Measurements from ENCODE around the gene MARVELD1.
"Not testable (repeated sequence)": the region's sequence is repeated elsewhere in the genome, so short reads cannot be mapped to it uniquely, and the experiment has no call there.

The MARVELD1 gene

GRCh38 chr10:97713339-97713825 is at the start of gene MARVELD1:
TSS of gene MARVELD1 (plus strand) at chr10:97713730. CDS start at chr10:97713877, 147 bp downstream.
- peak; percentile 27 to 37 for DNase-seq

GRCh38 chr10:97664282-97664850 is 49.2 kb upstream of the MARVELD1 start:
- DNase-seq = no peak

GRCh38 chr10:97666992-97667391 is 46.5 kb upstream of the MARVELD1 start:
- no peak for DNase-seq

- no peak for DNase-seq
Observed at GRCh38 chr10:97667463-97667862, 46.1 kb upstream of the MARVELD1 start.

- no peak for DNase-seq
Observed at GRCh38 chr10:97669571-97669970, 44.0 kb upstream of the MARVELD1 start.

- peak; percentile 37 to 40 for DNase-seq
Observed at GRCh38 chr10:97673736-97674525, 39.6 kb upstream of the MARVELD1 start.

- no peak for DNase-seq
Observed at GRCh38 chr10:97675222-97675621, 38.3 kb upstream of the MARVELD1 start.

- peak; percentile 38 to 53 for DNase-seq
Observed at GRCh38 chr10:97676770-97677581, 36.6 kb upstream of the MARVELD1 start.

GRCh38 chr10:97679594-97679993 is 33.9 kb upstream of the MARVELD1 start:
- no peak for DNase-seq

- no peak for DNase-seq
Observed at GRCh38 chr10:97682042-97682441, 31.5 kb upstream of the MARVELD1 start.

- no peak for DNase-seq
Observed at GRCh38 chr10:97683556-97684367, 29.8 kb upstream of the MARVELD1 start.

GRCh38 chr10:97684368-97684713 is 29.2 kb upstream of the MARVELD1 start:
- not testable (repeated sequence) for DNase-seq

GRCh38 chr10:97684866-97685394 is 28.6 kb upstream of the MARVELD1 start:
- no peak for DNase-seq

- no peak for DNase-seq
Observed at GRCh38 chr10:97685395-97685958, 28.1 kb upstream of the MARVELD1 start.

GRCh38 chr10:97686301-97686961 is 27.1 kb upstream of the MARVELD1 start:
- no peak for DNase-seq

- DNase-seq = peak; percentile 93 to 96
Observed at GRCh38 chr10:97686962-97687784, 26.4 kb upstream of the MARVELD1 start, which contains the start of gene AVPI1. TSS of gene AVPI1 (minus strand) at chr10:97687241. CDS start at chr10:97679905, 7,336 bp downstream.

GRCh38 chr10:97687785-97688781 is 25.4 kb upstream of the MARVELD1 start:
- DNase-seq = no peak

GRCh38 chr10:97689559-97690020 is 23.9 kb upstream of the MARVELD1 start:
- no peak for DNase-seq

- no peak for DNase-seq
Observed at GRCh38 chr10:97690133-97690532, 23.4 kb upstream of the MARVELD1 start.
